GM12875 (cell line): ENCODE results near the gene MLPH.
"Not testable (repeated sequence)": the region's sequence is repeated elsewhere in the genome, so short reads cannot be mapped to it uniquely, and the experiment has no call there.

ENCODE experiments used
- H3K4me3 ChIP-seq: one replicate; pipeline ENCODE4 v1.5.1; 2011; ENCODE audit warnings: low read depth, low read length, control low read depth
- TF ChIP-seq, protein P1 (sequence below): IDR thresholded peaks from 2 replicates; pipeline ENCODE4 v1.5.1; 2011; ENCODE audit warnings: low read depth, mild to moderate bottlenecking, control low read depth, inconsistent platforms, low read length, moderate library complexity, borderline replicate concordance; ENCODE audit not compliant: insufficient read depth

Gene MLPH

DNA sequence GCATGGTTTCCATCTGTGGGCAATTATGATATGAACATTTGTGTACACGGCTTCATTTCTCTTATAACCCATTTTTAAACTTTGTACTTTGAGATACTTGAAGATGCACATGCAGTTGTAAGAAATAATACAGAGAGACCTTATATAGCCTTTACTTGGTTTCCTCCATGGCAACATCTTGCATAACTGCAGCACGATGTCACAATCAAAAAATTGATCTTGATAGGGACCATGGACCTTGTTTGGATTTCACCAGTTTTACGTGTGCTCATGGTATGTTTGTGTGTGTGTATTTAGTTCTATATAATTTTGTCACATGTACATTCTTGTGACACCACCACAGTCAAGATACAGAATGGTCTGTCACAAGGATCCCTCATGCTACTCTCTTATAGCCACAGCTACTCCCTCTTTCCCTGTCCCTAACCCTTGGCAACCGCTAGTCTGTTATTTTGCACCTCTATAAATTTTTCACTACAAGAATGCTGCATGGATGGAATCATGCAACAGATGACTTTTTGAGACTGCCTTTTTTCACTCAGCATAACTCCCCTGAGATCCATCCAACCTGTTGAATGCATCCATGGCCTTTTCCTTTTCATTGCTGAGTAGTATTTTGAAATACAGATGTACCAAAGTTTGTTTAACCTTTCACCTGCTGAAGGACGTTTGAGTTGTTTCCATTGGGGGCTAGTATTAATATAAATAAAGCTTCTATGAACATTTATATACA lies 19.4 kb upstream of the MLPH start:
- TF ChIP-seq, protein P1, sequence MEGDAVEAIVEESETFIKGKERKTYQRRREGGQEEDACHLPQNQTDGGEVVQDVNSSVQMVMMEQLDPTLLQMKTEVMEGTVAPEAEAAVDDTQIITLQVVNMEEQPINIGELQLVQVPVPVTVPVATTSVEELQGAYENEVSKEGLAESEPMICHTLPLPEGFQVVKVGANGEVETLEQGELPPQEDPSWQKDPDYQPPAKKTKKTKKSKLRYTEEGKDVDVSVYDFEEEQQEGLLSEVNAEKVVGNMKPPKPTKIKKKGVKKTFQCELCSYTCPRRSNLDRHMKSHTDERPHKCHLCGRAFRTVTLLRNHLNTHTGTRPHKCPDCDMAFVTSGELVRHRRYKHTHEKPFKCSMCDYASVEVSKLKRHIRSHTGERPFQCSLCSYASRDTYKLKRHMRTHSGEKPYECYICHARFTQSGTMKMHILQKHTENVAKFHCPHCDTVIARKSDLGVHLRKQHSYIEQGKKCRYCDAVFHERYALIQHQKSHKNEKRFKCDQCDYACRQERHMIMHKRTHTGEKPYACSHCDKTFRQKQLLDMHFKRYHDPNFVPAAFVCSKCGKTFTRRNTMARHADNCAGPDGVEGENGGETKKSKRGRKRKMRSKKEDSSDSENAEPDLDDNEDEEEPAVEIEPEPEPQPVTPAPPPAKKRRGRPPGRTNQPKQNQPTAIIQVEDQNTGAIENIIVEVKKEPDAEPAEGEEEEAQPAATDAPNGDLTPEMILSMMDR, result no peak
- H3K4me3 ChIP-seq, result no peak overlapping the region

DNA sequence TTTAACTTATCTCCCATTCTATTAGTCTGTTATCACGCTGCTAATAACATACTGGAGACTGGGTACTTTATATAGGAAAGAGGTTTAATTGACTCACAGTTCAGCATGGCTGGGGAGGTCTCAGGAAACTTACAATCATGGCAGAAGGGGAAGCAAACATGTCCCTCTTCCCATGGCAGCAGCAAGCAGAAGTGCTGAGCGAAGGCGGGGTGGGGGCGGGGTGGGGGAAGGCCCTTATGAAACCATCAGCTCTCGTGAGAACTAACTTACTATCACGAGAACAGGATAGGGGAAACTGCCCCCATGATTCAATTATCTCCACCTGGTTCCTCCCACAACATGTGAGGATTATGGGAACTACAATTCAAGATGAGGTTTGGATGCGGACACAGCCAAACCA lies 17.6 kb upstream of the MLPH start:
- H3K4me3 ChIP-seq, result not testable (repeated sequence)

DNA sequence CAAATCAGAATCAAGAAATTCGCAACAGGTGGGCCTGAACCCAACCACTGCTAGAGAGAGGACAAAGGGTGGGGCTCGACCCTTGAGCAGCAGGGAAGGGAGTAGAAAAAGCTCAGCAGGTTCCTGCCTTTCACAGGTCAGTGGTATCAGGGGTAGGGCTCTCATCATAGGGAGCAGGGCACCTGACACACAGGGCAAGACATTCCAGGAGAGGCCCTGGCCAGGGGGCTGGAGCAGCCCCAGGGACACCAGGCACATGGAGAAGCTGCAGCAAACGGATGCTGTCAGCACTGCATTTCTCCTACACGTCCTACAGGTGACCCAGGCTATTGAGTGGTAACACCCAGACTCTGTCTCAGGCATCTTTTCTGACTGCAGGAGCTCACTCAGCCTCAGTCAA lies 17.2 kb upstream of the MLPH start:
- TF ChIP-seq, protein P1, result no peak
- H3K4me3 ChIP-seq, result no peak overlapping the region

DNA sequence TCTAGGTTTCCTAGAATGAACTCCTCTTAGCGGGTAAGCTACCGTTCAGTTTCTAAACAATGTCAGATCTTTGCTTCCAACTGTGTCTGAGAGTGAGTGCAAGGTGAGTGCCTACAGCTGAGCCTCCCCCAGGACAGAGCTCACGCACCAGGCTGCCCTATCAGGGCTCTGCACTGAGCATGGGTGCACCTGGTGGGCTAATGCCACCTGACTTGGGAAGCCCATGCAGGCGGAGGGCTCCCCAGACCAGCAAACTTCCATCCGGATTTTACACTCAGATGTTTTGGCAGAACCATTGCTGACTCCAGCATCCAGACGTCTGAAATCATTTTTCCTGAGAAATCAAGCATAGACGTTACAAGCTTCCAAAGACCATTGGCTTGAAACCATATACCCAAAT lies 16.1 kb upstream of the MLPH start:
- no peak overlapping the region for H3K4me3 ChIP-seq
- TF ChIP-seq, protein P1, result no peak

DNA sequence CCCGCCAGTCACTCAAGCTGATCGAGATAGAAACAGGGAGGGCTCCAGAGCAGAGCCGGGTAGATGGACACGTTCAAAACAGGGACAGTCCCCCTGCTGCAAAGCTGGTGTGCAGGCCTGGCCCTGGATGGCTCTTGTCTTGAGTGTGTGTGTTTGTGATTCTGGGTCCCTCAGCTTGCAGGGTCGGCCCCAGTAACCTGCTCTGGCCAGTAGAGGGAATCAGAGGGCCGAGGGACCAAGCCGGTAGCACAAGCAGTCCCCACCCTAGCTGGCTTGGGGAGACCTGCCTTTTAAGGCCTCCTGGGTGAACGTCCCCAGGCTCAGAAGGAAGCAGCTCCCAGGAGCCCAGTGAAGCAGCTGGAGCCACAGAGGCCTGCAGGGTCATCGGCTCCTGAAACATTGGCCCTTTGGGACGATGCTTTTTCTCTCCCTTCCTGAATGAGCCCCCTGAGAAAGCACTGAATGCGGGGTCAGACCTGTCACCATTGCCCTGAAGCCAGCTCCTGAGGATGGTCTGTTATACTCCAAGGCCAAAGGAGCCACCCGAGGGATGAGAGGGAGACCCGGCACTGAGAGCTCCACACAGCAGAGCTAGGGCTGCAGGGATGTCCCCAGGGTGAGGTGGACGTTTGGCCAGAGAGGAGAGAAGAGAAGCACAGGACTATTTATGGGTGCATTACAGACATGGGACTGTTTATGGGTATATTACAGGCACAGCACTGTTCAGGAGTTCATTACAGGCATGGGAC lies 15.4 kb upstream of the MLPH start:
- TF ChIP-seq, protein P1, result peak; percentile 71
- no peak overlapping the region for H3K4me3 ChIP-seq

DNA sequence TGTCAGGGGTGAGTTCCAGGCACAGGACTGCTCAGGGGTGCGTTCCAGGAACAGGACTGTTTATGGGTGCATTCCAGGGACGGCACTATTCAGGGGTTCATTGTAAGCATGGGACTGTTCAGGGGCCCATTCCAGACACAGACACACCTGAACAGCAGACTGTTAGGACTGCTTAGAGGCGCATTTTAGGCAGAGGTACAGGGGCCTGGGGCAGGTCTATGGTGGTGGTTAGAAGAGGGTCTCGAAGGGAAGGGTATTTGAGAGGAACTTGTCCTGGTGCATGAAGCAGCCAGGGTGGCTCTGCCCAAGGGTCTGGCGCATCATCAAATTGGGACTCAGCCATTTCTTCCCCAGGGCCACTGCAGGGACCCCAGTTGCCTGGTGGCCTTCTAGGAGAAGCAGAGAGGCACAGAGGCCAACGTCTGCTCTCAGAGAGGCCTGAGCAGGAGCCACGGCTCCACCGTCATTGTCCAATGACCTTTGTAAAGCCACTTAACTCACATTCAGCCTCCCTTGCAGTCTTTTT lies 14.8 kb upstream of the MLPH start:
- H3K4me3 ChIP-seq, result no peak overlapping the region
- TF ChIP-seq, protein P1, result no peak

DNA sequence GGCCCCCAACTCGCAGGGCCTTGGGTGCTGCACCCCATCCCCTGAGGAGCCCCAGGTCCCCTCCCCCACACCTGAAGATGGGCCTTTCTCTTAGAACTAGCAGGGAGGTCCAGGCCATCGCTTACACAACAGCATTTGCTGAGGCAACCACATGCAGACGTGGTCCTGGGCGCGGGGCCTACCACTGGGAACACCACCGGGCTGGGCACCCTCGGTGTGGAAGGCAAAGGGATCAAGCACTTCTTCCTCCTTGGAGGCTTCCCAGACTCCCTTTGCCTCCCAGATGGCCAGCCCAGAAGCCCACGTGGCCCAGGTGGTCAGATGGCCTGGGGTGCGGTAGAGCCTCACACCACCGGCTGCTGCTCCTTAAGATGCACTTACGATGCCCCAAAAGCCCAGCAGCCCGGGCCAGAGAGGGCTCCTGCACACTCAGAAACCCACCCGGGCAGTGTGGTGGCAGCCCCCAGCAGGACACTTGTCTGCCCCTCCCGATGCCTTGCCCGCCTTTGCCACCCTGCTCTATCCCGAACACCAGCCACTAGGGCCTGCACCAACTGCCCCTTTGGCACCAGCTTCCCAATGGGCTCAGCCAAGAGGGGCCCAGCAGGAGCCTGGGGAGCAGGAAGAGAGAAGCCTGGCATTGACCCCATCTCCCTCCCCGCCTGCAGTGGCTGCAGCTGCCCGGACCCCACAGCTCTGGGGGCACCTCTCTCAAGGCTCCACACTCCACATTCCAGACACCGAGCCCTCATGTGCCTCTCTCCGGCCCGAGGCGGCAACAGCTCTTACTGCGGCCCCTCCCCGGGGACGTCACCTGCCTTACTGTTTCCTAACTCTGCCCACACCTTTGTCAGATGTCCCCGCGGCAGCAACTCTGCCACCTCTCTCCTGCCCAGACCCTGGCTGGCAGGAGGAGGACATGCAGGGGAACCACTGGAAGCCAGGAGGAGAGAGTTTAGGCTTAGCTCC lies 13.9 kb upstream of the MLPH start:
- H3K4me3 ChIP-seq, result no peak overlapping the region
- TF ChIP-seq, protein P1, result no peak
